NOMO-1 treated with dmso at 0.1 percent for 144 hours (cell line): ENCODE data around the gene TFB1M.

ENCODE experiments used
- DNase-seq: peaks from one replicate; lab custom pipeline; 2025; ENCODE audit not compliant: unreplicated experiment; lab: John Stamatoyannopoulos, UW

TFB1M gene

GRCh38 chr6:155212616-155213380 lies 101.5 kb downstream of the TFB1M start:
- DNase-seq: no peak

- DNase-seq: no peak
Observed at GRCh38 chr6:155212106-155212505, 102.2 kb downstream of the TFB1M start.

- DNase-seq: no peak
Observed at GRCh38 chr6:155207223-155207622, 107.1 kb downstream of the TFB1M start.
